ENCODE results near the gene RBM15B.

- TF ChIP-seq CHD2 (IDR thresholded peaks at IDR 0.05; ENCODE audit: low read length, partially characterized antibody): no peak
- no peak for TF ChIP-seq SMC3 (IDR thresholded peaks at IDR 0.05)
- no peak for TF ChIP-seq POLR2A (IDR thresholded peaks at IDR 0.05; ENCODE audit: low read length)
- TF ChIP-seq EP300 (IDR thresholded peaks at IDR 0.05): no peak
- no peak for TF ChIP-seq CEBPB (IDR thresholded peaks at IDR 0.05)
- no peak for TF ChIP-seq MYC (IDR thresholded peaks at IDR 0.05; ENCODE audit: borderline replicate concordance, low read length)
- TF ChIP-seq REST (IDR thresholded peaks at IDR 0.05): no peak
- no peak for TF ChIP-seq HOXB5 (CRISPR knock-in tag; IDR thresholded peaks at IDR 0.05)
- TF ChIP-seq MAZ (IDR thresholded peaks at IDR 0.05; ENCODE audit: borderline replicate concordance, low read depth, low read length): no peak
- TF ChIP-seq ESRRA (IDR thresholded peaks at IDR 0.05; ENCODE audit: borderline replicate concordance, low read length): no peak
- TF ChIP-seq CTCF (IDR thresholded peaks at IDR 0.05): no peak
- TF ChIP-seq HOXB13 (CRISPR knock-in tag; IDR thresholded peaks at IDR 0.05; ENCODE audit: low read depth): no peak
Measured at GRCh38 chr3:51441282-51442030, 50.4 kb downstream of the RBM15B start.

Data from A549 (cell line).